Mesenchymal stem cell (in vitro differentiated cells and primary cell): Measurements from ENCODE around the gene PAQR6.

Experiments used
- DNase-seq: peaks from one replicate; pipeline ENCODE4 v3.0.0-alpha.2; 2013
- H2AFZ ChIP-seq: one replicate; pipeline ENCODE4 v1.6.1; 2013; ENCODE audit warnings: low read depth, mild to moderate bottlenecking, control low read depth, inconsistent platforms, low read length, moderate library complexity
- H2AK5ac ChIP-seq: 2 replicates; pipeline ENCODE4 v1.6.1; 2013; ENCODE audit warnings: low read length, moderate library complexity, mild to moderate bottlenecking, inconsistent platforms; ENCODE audit not compliant: severe bottlenecking
- H2BK120ac ChIP-seq: one replicate; pipeline ENCODE4 v1.6.1; 2013; ENCODE audit warnings: low read depth, mild to moderate bottlenecking, inconsistent platforms, low read length, moderate library complexity
- H2BK12ac ChIP-seq, 2 experiments: one replicate each; pipeline ENCODE4 v1.6.1; 2013; ENCODE audit warnings: inconsistent platforms in 2 of 2, low read length in 2 of 2, mild to moderate bottlenecking in 2 of 2, moderate library complexity in 2 of 2, control low read depth in 1 of 2
- H2BK15ac ChIP-seq: one replicate; pipeline ENCODE4 v1.6.1; 2013; ENCODE audit warnings: mild to moderate bottlenecking, low read depth, inconsistent platforms; ENCODE audit not compliant: poor library complexity, severe bottlenecking
- H2BK5ac ChIP-seq: 2 replicates; pipeline ENCODE4 v1.6.1; 2013; ENCODE audit warnings: low read depth, mild to moderate bottlenecking, low read length, control low read depth, inconsistent platforms; ENCODE audit not compliant: poor library complexity, severe bottlenecking
- H3K14ac ChIP-seq, 2 experiments: one replicate each; pipeline ENCODE4 v1.6.1; 2013; ENCODE audit warnings: inconsistent platforms in 2 of 2, low read length in 2 of 2, control low read depth in 1 of 2, mild to moderate bottlenecking in 1 of 2, moderate library complexity in 1 of 2
- H3K18ac ChIP-seq, 2 experiments: one replicate each; pipeline ENCODE4 v1.6.1; 2013; ENCODE audit warnings: inconsistent platforms in 2 of 2, low read length in 2 of 2, control low read depth in 1 of 2, low read depth in 1 of 2, mild to moderate bottlenecking in 1 of 2
- H3K23ac ChIP-seq, 2 experiments: one replicate each; pipeline ENCODE4 v1.6.1; 2013; ENCODE audit warnings: inconsistent platforms in 2 of 2, low read length in 2 of 2, mild to moderate bottlenecking in 2 of 2, moderate library complexity in 2 of 2, control low read depth in 1 of 2
- H3K27ac ChIP-seq: 2 replicates; pipeline ENCODE4 v1.5.1; 2013; ENCODE audit warnings: mild to moderate bottlenecking, moderate library complexity, low read length, control low read depth, inconsistent platforms; ENCODE audit not compliant: poor library complexity, severe bottlenecking
- H3K27me3 ChIP-seq, 2 experiments: 2 replicates each; pipeline versions ENCODE4 v1.6.1 to v1.7.0; 2013; ENCODE audit warnings: low read length in 2 of 2, mild to moderate bottlenecking in 2 of 2, moderate library complexity in 2 of 2, control low read depth in 1 of 2, inconsistent platforms in 1 of 2; ENCODE audit not compliant: control insufficient read depth in 1 of 2, insufficient read depth in 1 of 2
- H3K36me3 ChIP-seq, 2 experiments: 2 replicates each; pipeline versions ENCODE4 v1.6.1 to v1.7.0; 2013; ENCODE audit warnings: low read length in 2 of 2, control low read depth in 1 of 2, inconsistent platforms in 1 of 2, low read depth in 1 of 2, mild to moderate bottlenecking in 1 of 2; ENCODE audit not compliant: insufficient read depth in 2 of 2, control insufficient read depth in 1 of 2
- H3K4ac ChIP-seq, 2 experiments: one replicate each; pipeline ENCODE4 v1.6.1; 2013; ENCODE audit warnings: inconsistent platforms in 2 of 2, low read length in 2 of 2, mild to moderate bottlenecking in 2 of 2, moderate library complexity in 2 of 2, control low read depth in 1 of 2, low read depth in 1 of 2
- H3K4me1 ChIP-seq: 2 replicates; pipeline ENCODE4 v1.6.1; 2013; ENCODE audit warnings: low read depth, low read length, control low read depth; ENCODE audit not compliant: control insufficient read depth, insufficient read depth
- H3K4me2 ChIP-seq: 2 replicates; pipeline ENCODE4 v1.6.1; 2013; ENCODE audit warnings: low read length, mild to moderate bottlenecking, inconsistent platforms; ENCODE audit not compliant: poor library complexity, severe bottlenecking
- H3K4me3 ChIP-seq, 2 experiments: 2 replicates each; pipeline versions ENCODE4 v1.5.1 to v1.7.0; 2013; ENCODE audit warnings: low read length in 2 of 2, mild to moderate bottlenecking in 2 of 2, control low read depth in 1 of 2, low read depth in 1 of 2; ENCODE audit not compliant: insufficient read depth in 1 of 2
- H3K79me1 ChIP-seq: replicated peaks from 2 replicates; pipeline ENCODE4 v1.6.1; 2013; ENCODE audit warnings: mild to moderate bottlenecking, control low read depth, low read length, inconsistent platforms; ENCODE audit not compliant: poor library complexity, severe bottlenecking
- H3K9ac ChIP-seq: 2 replicates; pipeline ENCODE4 v1.7.0; 2013; ENCODE audit warnings: mild to moderate bottlenecking, low read length, moderate library complexity
- H3K9me3 ChIP-seq: 2 replicates; pipeline ENCODE4 v1.7.0; 2013; ENCODE audit warnings: mild to moderate bottlenecking, low read length; ENCODE audit not compliant: control insufficient read depth
- H4K8ac ChIP-seq: one replicate; pipeline ENCODE4 v1.6.1; 2013; ENCODE audit warnings: inconsistent platforms, mild to moderate bottlenecking, low read length, moderate library complexity
- H4K91ac ChIP-seq: one replicate; pipeline ENCODE4 v1.6.1; 2013; ENCODE audit warnings: mild to moderate bottlenecking, low read length, inconsistent platforms
- WGBS: methylation state at CpG from one replicate; pipeline ENCODE4 v1.1.7; 2013; ENCODE audit warnings: mixed read lengths; 5-methylcytosine and 5-hydroxymethylcytosine counted together

The PAQR6 gene

GRCh38 chr1:156233426-156234127 is 14.3 kb downstream of the PAQR6 start:
- H2AFZ ChIP-seq = no peak overlapping the region
- no peak overlapping the region for H4K8ac ChIP-seq
- DNase-seq = peak; percentile 81
- H3K36me3 ChIP-seq = peaks cover 30 to 40% of the 10 kb centered on the region in 2 experiments
- peak overlapping the region in 1 of 2 experiments; percentile 17 for H3K4ac ChIP-seq
- H3K79me1 ChIP-seq = peaks cover 3% of the 10 kb centered on the region
- no peaks in the 10 kb centered on the region for H3K9me3 ChIP-seq
- peaks cover 7% of the 10 kb centered on the region for H3K4me1 ChIP-seq
- no peak overlapping the region for H3K4me2 ChIP-seq
- H2BK5ac ChIP-seq = no peak overlapping the region
- H3K27ac ChIP-seq = peak overlapping the region; percentile 56
- H2BK120ac ChIP-seq = no peak overlapping the region
- WGBS = 39% methylated on average over 4 of the region's 5 CpGs
- H2BK12ac ChIP-seq = peak overlapping the region in 1 of 2 experiments; percentile 71
- peak overlapping the region; percentile 14 for H2AK5ac ChIP-seq
- peak overlapping the region in 1 of 2 experiments; percentile 38 for H3K4me3 ChIP-seq
- no peak overlapping the region for H2BK15ac ChIP-seq
- no peak overlapping the region for H3K14ac ChIP-seq
- H3K23ac ChIP-seq = no peak overlapping the region
- H3K9ac ChIP-seq = peak overlapping the region; percentile 81
- no peak overlapping the region for H4K91ac ChIP-seq
- H3K27me3 ChIP-seq = no peaks in the 10 kb centered on the region
- H3K18ac ChIP-seq = peak overlapping the region in 1 of 2 experiments; percentile 42

GRCh38 chr1:156232201-156232894 is 15.5 kb downstream of the PAQR6 start:
- H4K91ac ChIP-seq = no peak overlapping the region
- H4K8ac ChIP-seq = no peak overlapping the region
- no peak overlapping the region for H2AFZ ChIP-seq
- no peak overlapping the region for H3K14ac ChIP-seq
- peak overlapping the region; percentile 9 for H3K9ac ChIP-seq
- peaks cover 30 to 37% of the 10 kb centered on the region in 2 experiments for H3K36me3 ChIP-seq
- H2BK15ac ChIP-seq = no peak overlapping the region
- H3K4me1 ChIP-seq = peaks cover 7% of the 10 kb centered on the region
- no peak overlapping the region for H3K4me3 ChIP-seq
- WGBS = 89% methylated on average over 12 of the region's 12 CpGs
- no peak overlapping the region for H3K23ac ChIP-seq
- DNase-seq = no peak
- H3K27ac ChIP-seq = no peak overlapping the region
- no peak overlapping the region for H2BK5ac ChIP-seq
- H3K9me3 ChIP-seq = no peaks in the 10 kb centered on the region
- H3K27me3 ChIP-seq = no peaks in the 10 kb centered on the region
- H2AK5ac ChIP-seq = no peak overlapping the region
- no peak overlapping the region for H3K4ac ChIP-seq
- H2BK12ac ChIP-seq = no peak overlapping the region
- H2BK120ac ChIP-seq = no peak overlapping the region
- H3K4me2 ChIP-seq = no peak overlapping the region
- peak overlapping the region in 1 of 2 experiments; percentile 64 for H3K18ac ChIP-seq
- peaks cover 3% of the 10 kb centered on the region for H3K79me1 ChIP-seq

GRCh38 chr1:156230473-156230837 is 17.4 kb downstream of the PAQR6 start:
- Histone ChIP-seq H2AK5ac (no peak overlapping the region), H3K36me3 (peaks cover 26 to 30% of the 10 kb centered on the region in 2 experiments), H3K27ac (no peak overlapping the region), H3K4me1 (peaks cover 7% of the 10 kb centered on the region), H3K4ac (no peak overlapping the region), H3K27me3 (no peaks in the 10 kb centered on the region), H3K4me3 (no peak overlapping the region), H2BK15ac (no peak overlapping the region), H3K79me1 (peaks cover 9% of the 10 kb centered on the region), H2BK5ac (no peak overlapping the region), H3K9ac (no peak overlapping the region), H3K14ac (no peak overlapping the region), H3K9me3 (no peaks in the 10 kb centered on the region), H2BK12ac (no peak overlapping the region), H4K91ac (no peak overlapping the region), H2BK120ac (no peak overlapping the region), H3K4me2 (no peak overlapping the region), H3K23ac (no peak overlapping the region), H3K18ac (no peak overlapping the region), H4K8ac (no peak overlapping the region), H2AFZ (no peak overlapping the region)
- no peak for DNase-seq
- 97% methylated on average over 1 of the region's 1 CpG for WGBS

- Histone ChIP-seq H3K36me3 (peaks cover 26 to 29% of the 10 kb centered on the region in 2 experiments), H2AK5ac (no peak overlapping the region), H3K27ac (no peak overlapping the region), H3K4me1 (peaks cover 7% of the 10 kb centered on the region), H2BK12ac (no peak overlapping the region), H3K14ac (no peak overlapping the region), H2AFZ (no peak overlapping the region), H2BK15ac (no peak overlapping the region), H3K18ac (no peak overlapping the region), H3K4me3 (no peak overlapping the region), H4K91ac (no peak overlapping the region), H3K9ac (no peak overlapping the region), H3K23ac (no peak overlapping the region), H4K8ac (no peak overlapping the region), H2BK5ac (no peak overlapping the region), H3K9me3 (no peaks in the 10 kb centered on the region), H3K27me3 (no peaks in the 10 kb centered on the region), H2BK120ac (no peak overlapping the region), H3K79me1 (peaks cover 9% of the 10 kb centered on the region), H3K4me2 (no peak overlapping the region), H3K4ac (no peak overlapping the region)
- WGBS = 94% methylated on average over 11 of the region's 11 CpGs
- no peak for DNase-seq
Measured at GRCh38 chr1:156229809-156230472, 17.9 kb downstream of the PAQR6 start.
